DND-41 (cell line): ENCODE results near the gene MEOX2.

Experiments used
- CTCF ChIP-seq: IDR thresholded peaks from 2 replicates; pipeline ENCODE4 v1.5.1; 2012; ENCODE audit warnings: borderline replicate concordance, low read length, moderate library complexity, mild to moderate bottlenecking; ENCODE audit not compliant: poor library complexity, severe bottlenecking; ENCODE audit errors: extremely low read depth
- EZH2 ChIP-seq: IDR thresholded peaks from 3 replicates; pipeline ENCODE4 v1.6.1; 2012; ENCODE audit warnings: borderline replicate concordance, low read depth, mild to moderate bottlenecking, moderate library complexity, low read length, inconsistent platforms; ENCODE audit not compliant: severe bottlenecking

- TF ChIP-seq CTCF (no peak), EZH2 (no peak)
Observed at GRCh38 chr7:15688911-15689310, 2.4 kb upstream of the MEOX2 start.
